ENCODE data around the gene DPRX. TPM values are rescaled to one million over a fixed set of nuclear protein-coding genes. Genes with fewer than 3 reads are reported as not detected.
A peak's percentile ranks its signal among the peaks of the same experiment; 100 is the strongest.

DPRX gene
- total RNA-seq: not detected

- DNase-seq (ENCODE audit: low spot score in 2 of 2) (no peak), ATAC-seq (no peak)
- Mint-ChIP-seq H3K36me3 (peaks cover 6 to 12% of the 10 kb centered on the region in 2 donors), H3K9me3 (peaks cover 9 to 13% of the 10 kb centered on the region in 2 donors), H3K27ac (peak within 1 kb of the TSS in 1 of 2 donors; percentile 22)
Observed at GRCh38 chr19:53631949-53632407, at the start of gene DPRX. TSS of gene DPRX (plus strand) at chr19:53631999. CDS start at chr19:53632107, 108 bp downstream.

- no peak overlapping the region for H3K27ac Mint-ChIP-seq
- no peak for DNase-seq (ENCODE audit: low spot score in 2 of 2)
Observed at GRCh38 chr19:53583181-53583580, 48.6 kb upstream of the DPRX start.

DNA sequence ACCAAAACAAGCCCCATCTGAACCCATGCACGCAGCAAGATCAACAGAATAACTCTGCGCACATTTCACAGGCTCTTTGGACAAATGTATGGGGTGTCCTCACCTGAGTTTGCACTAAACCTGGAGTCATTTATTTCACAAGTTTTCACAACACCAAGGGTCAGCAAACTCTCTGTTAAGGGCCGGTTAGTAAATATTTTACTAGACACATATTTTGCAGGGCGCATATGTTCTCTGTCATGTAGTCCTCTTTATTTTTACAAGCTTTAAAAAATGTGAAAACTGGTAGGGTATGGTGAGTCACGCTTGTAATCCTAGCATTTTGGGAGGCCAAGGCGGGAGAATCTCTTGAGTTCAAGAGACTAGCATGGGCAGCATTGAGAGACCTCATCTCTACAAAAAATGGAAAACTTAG, 45.5 kb upstream of the DPRX start:
- Mint-ChIP-seq H3K27ac (no peak overlapping the region), H3K36me3 (peaks cover 16 to 25% of the 10 kb centered on the region in 2 donors), H3K9me3 (peaks cover 9 to 14% of the 10 kb centered on the region in 2 donors)
- DNase-seq (ENCODE audit: low spot score in 2 of 2): no peak
- no peak for ATAC-seq

More at GRCh38 chr19:53583181-53583580, 48.6 kb upstream of the DPRX start:
- no peak for ATAC-seq
- Mint-ChIP-seq H3K9me3 (peaks cover 20 to 23% of the 10 kb centered on the region in 2 donors), H3K36me3 (peaks cover 34 to 43% of the 10 kb centered on the region in 2 donors)

GRCh38 chr19:53594811-53595509, 36.8 kb upstream of the DPRX start:
- no peak for DNase-seq (ENCODE audit: low spot score in 2 of 2)
- Mint-ChIP-seq H3K27ac (no peak overlapping the region), H3K36me3 (peaks cover 6 to 13% of the 10 kb centered on the region in 2 donors), H3K9me3 (peaks cover 5 to 8% of the 10 kb centered on the region in 2 donors)
- ATAC-seq: no peak

- ATAC-seq (no peak), DNase-seq (ENCODE audit: low spot score in 2 of 2) (no peak)
- Mint-ChIP-seq H3K9me3 (peaks cover 5 to 8% of the 10 kb centered on the region in 2 donors), H3K27ac (no peak overlapping the region), H3K36me3 (peaks cover 6 to 13% of the 10 kb centered on the region in 2 donors)
Observed at GRCh38 chr19:53595510-53595867, 36.3 kb upstream of the DPRX start.

GRCh38 chr19:53596056-53596455, 35.7 kb upstream of the DPRX start:
- H3K36me3 Mint-ChIP-seq: peaks cover 6 to 12% of the 10 kb centered on the region in 2 donors
- H3K9me3 Mint-ChIP-seq: peaks cover 5 to 7% of the 10 kb centered on the region in 2 donors
- no peak overlapping the region for H3K27ac Mint-ChIP-seq
- DNase-seq (ENCODE audit: low spot score in 2 of 2) (no peak), ATAC-seq (no peak)

- H3K27ac Mint-ChIP-seq: no peak overlapping the region
Observed at GRCh38 chr19:53597023-53597422, 34.8 kb upstream of the DPRX start.

DNA sequence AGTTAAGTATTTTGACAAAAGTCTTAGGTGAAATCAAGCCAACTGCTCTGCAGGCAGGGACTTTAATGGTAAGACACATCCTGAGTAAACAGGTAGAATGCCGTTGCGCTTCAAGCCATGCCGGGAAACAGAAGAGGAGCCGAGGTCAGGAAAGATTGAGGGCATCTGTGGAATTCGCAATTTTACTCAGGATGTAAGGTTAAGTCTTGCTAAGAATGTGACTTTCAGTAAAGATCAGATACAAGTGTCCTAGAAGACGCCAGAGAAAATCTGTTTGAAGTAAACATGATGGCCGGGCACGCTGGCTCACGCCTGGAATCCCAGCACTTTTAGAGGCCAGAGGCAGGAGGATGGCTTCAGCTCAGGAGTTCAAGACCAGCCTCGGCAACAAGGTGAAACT, 33.4 kb upstream of the DPRX start:
- ATAC-seq: no peak
- Mint-ChIP-seq H3K36me3 (peaks cover 4 to 9% of the 10 kb centered on the region in 2 donors), H3K27ac (no peak overlapping the region)

More at GRCh38 chr19:53597023-53597422, 34.8 kb upstream of the DPRX start:
- Mint-ChIP-seq H3K9me3 (peaks cover 0 to 5% of the 10 kb centered on the region in 2 donors), H3K36me3 (peaks cover 4 to 8% of the 10 kb centered on the region in 2 donors)
- ATAC-seq (no peak), DNase-seq (ENCODE audit: low spot score in 2 of 2) (no peak)

DNA sequence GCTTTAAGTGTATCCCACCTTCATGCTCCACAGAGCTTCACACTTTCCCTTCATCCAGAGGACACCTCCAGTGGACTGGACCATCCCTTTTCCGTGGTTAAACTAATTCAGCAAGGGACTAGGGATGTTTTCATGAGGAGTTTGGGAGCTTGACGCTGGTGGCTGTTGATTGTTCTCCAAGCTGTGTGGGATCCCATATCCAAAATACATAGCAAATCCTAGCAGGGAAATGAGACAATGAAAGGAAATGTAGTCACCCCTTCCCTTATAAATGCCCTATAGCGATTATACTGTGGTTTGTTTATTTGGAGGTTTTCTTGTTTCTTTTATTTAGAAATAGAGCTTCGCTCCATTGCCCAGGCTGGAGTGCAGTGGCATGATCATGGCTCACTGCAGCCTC, 31.6 kb upstream of the DPRX start:
- DNase-seq (ENCODE audit: low spot score in 2 of 2) (no peak), ATAC-seq (no peak)
- Mint-ChIP-seq H3K36me3 (peaks cover 4 to 5% of the 10 kb centered on the region in 2 donors), H3K27ac (no peak overlapping the region), H3K9me3 (peaks cover 0 to 11% of the 10 kb centered on the region in 2 donors)

More for the DNA sequence above, 33.4 kb upstream of the DPRX start:
- no peak for DNase-seq (ENCODE audit: low spot score in 2 of 2)
- H3K9me3 Mint-ChIP-seq: peaks cover 0 to 9% of the 10 kb centered on the region in 2 donors

GRCh38 chr19:53606031-53606430, 25.8 kb upstream of the DPRX start:
- H3K9me3 Mint-ChIP-seq: peaks cover 0 to 11% of the 10 kb centered on the region in 2 donors
- peaks cover 4 to 5% of the 10 kb centered on the region in 2 donors for H3K36me3 Mint-ChIP-seq
- no peak overlapping the region for H3K27ac Mint-ChIP-seq
- ATAC-seq (no peak), DNase-seq (ENCODE audit: low spot score in 2 of 2) (no peak)

GRCh38 chr19:53608381-53608780, 23.4 kb upstream of the DPRX start:
- H3K27ac Mint-ChIP-seq: no peak overlapping the region
- ATAC-seq: no peak
- no peaks in the 10 kb centered on the region for H3K36me3 Mint-ChIP-seq
- DNase-seq (ENCODE audit: low spot score in 2 of 2): no peak
- H3K9me3 Mint-ChIP-seq: peaks cover 0 to 6% of the 10 kb centered on the region in 2 donors

GRCh38 chr19:53612762-53613526, 18.9 kb upstream of the DPRX start:
- H3K27ac Mint-ChIP-seq: no peak overlapping the region
- peaks cover 3 to 4% of the 10 kb centered on the region in 2 donors for H3K9me3 Mint-ChIP-seq
- DNase-seq (ENCODE audit: low spot score in 2 of 2) (no peak), ATAC-seq (no peak)
- no peaks in the 10 kb centered on the region for H3K36me3 Mint-ChIP-seq

DNA sequence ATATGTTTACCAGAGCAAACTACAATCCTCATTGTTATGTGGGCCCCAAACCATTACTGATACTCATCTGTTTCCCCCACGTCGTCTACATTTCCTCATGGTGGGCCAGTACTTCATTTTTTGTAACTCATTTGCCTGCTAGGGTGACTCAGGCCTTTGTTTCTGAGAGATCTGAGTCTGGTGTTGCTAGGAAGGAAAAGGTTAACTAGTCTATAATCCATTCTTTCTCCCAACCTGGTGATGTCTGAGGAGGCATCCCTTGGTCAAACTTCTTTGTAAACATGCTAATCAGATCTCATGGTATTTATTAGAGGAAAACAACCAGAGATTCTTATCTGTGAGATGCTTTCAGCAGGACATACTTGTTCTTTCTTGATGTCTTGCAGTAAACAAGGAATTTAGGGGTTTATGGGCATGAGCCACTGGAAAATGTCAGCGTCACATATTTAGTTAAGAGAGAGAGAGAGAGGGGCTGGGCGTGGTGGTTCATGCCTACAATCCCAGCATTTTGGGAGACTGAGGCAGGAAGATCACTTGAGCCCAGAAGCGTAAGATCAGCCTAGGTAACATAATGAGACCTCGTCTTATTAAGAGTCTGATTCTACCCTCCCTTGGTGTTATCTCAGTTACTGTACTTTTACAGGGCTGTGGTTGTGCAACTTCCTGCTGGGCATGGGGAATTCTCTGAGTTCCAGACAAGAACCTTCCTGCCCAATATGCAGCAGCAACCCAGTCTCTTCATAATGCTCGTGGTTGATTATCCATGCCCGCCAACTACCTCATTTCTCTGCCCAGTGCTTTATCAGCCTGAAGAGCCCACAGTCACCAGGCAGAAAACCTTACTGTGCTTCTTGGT, 9.7 kb upstream of the DPRX start:
- ATAC-seq (no peak), DNase-seq (ENCODE audit: low spot score in 2 of 2) (no peak)
- H3K36me3 Mint-ChIP-seq: peaks cover 0 to 7% of the 10 kb centered on the region in 2 donors
- H3K27ac Mint-ChIP-seq: no peak overlapping the region
- H3K9me3 Mint-ChIP-seq: peaks cover 4 to 13% of the 10 kb centered on the region in 2 donors

DNA sequence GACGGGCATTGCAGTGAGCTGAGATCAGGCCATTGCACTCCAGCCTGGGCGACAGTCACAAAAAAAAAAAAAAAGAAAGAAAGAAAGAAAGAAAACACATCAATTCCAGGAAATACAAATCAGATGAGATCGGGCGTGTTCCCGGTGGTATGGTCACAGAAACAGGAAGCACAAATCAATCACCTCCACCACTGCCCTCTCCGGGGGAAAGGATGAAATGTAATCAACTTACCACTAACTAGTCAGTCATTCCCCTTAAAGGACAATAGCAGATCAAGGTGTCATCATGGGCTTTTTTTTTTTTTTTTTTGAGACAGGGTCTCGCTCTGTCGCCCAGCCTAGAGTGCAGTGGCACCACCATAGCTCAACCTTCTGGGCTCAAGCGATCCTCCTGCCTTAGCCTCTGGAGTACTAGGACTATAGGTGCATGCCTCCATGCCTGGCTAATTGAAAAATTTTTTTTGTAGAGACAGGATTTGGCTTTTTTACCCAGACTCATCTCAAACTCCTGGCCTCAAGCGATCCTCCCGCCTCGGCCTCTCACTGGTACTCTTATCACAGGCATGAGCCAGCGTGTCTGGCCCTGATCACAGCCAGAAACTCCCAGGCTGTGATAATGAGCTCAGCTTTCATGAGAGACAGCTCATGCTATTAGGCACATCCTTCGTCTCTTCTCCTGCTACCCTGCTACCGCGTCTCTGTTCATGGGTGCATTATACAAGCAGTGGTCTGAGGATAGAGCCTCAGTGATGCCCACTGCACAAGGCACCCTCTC, 6.8 kb upstream of the DPRX start:
- DNase-seq (ENCODE audit: low spot score in 2 of 2): no peak

GRCh38 chr19:53626486-53626885, 5.3 kb upstream of the DPRX start:
- Mint-ChIP-seq H3K27ac (no peak overlapping the region), H3K9me3 (peaks cover 4 to 9% of the 10 kb centered on the region in 2 donors), H3K36me3 (peaks cover under 1 to 8% of the 10 kb centered on the region in 2 donors)
- DNase-seq (ENCODE audit: low spot score in 2 of 2) (no peak), ATAC-seq (no peak)

More for the DNA sequence above, 6.8 kb upstream of the DPRX start:
- H3K36me3 Mint-ChIP-seq: peaks cover 0 to 7% of the 10 kb centered on the region in 2 donors
- no peak overlapping the region for H3K27ac Mint-ChIP-seq
- ATAC-seq: peak; percentile 40 to 64
- H3K9me3 Mint-ChIP-seq: peaks cover 4 to 9% of the 10 kb centered on the region in 2 donors

DNA sequence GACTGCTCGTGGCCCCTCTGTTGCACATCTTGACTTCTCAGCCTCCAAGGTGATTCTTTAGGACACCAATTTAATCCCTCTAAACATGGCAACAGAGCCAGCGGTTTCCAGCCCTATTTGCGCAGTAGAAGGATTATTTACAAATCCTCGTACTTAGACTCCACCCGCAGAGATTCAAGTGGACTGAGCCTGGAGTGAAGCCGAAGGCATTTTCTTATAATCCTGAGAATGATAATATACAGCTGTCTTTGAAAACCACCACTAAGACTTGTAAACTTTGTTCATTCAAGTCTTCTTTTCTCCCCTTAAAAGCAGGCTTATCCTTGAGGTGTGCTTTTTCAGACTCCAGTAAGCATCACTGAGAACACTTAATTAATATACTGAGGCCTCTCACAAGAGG, 4.8 kb upstream of the DPRX start:
- DNase-seq (ENCODE audit: low spot score in 2 of 2): no peak
- Mint-ChIP-seq H3K9me3 (peaks cover 4 to 12% of the 10 kb centered on the region in 2 donors), H3K36me3 (peaks cover 6 to 12% of the 10 kb centered on the region in 2 donors), H3K27ac (no peak overlapping the region)
- no peak for ATAC-seq
